H1 (cell line): ENCODE data around the gene IMPDH1. TPM values are rescaled to one million over a fixed set of nuclear protein-coding genes. Genes with fewer than 3 reads are reported as not detected.

Experiments
- CTCF ChIA-PET: fragments of 300-600 bp; sonication (Branson Sonifier 250); formaldehyde crosslinking; loops from one replicate; lab custom pipeline; 2021; ENCODE audit not compliant: partially characterized antibody; lab: Charles Lee
- POLR2A ChIA-PET: fragments of 300-600 bp; sonication (Branson Sonifier 250); formaldehyde crosslinking; loops from one replicate; lab custom pipeline; 2021; ENCODE audit warnings: inconsistent platforms; ENCODE audit not compliant: partially characterized antibody; lab: Charles Lee
- DNase-seq, 2 experiments: peaks; one replicate each; pipeline versions ENCODE4 v3.0.0 to v3.0.0-alpha.2; 2010 to 2022; ENCODE audit warnings: low spot score in 2 of 2, low read depth in 1 of 2, mixed read lengths in 1 of 2
- FAIRE-seq: peaks from 2 replicates; lab custom pipeline; 2011; peaks lifted over from hg19 to GRCh38; lab: Jason Lieb, UNC
- H2AFZ ChIP-seq: 2 replicates; pipeline ENCODE4 v1.8.1; 2012; ENCODE audit warnings: low read length, inconsistent platforms
- H2AK5ac ChIP-seq: 2 replicates; pipeline ENCODE4 v1.6.1; 2013; ENCODE audit warnings: low read depth, low read length
- H2BK120ac ChIP-seq: replicated peaks from 2 replicates; pipeline ENCODE3; 2013; ENCODE audit warnings: low read depth, low read length, inconsistent platforms
- H2BK12ac ChIP-seq: 2 replicates; pipeline ENCODE4 v1.6.1; 2013; ENCODE audit warnings: low read depth, low read length
- H2BK15ac ChIP-seq: 2 replicates; pipeline ENCODE4 v1.6.1; 2013; ENCODE audit warnings: low read length
- H2BK20ac ChIP-seq: 2 replicates; pipeline ENCODE4 v1.6.1; 2013; ENCODE audit warnings: low read length
- H2BK5ac ChIP-seq: 2 replicates; pipeline ENCODE4 v1.6.1; 2013; ENCODE audit warnings: low read depth, low read length
- H3K14ac ChIP-seq: 2 replicates; pipeline ENCODE4 v1.6.1; 2013; ENCODE audit warnings: inconsistent platforms; ENCODE audit not compliant: insufficient read length
- H3K18ac ChIP-seq: 2 replicates; pipeline ENCODE4 v1.6.1; 2013; ENCODE audit warnings: low read length; ENCODE audit errors: extremely low read depth
- H3K23ac ChIP-seq: 2 replicates; pipeline ENCODE4 v1.6.1; 2013; ENCODE audit warnings: inconsistent platforms; ENCODE audit not compliant: insufficient read length
- H3K23me2 ChIP-seq: 2 replicates; pipeline ENCODE4 v1.6.1; 2013; ENCODE audit warnings: low read depth, low read length
- H3K27ac ChIP-seq: 2 replicates; pipeline ENCODE4 v1.6.1; 2011; ENCODE audit warnings: low read depth, low read length, inconsistent platforms
- H3K27me3 ChIP-seq, 4 experiments: replicated peaks in 1 of 4; 1 replicate in 1 of 4; 2 replicates in 3 of 4; pipeline versions ENCODE4 v1.6.1 to v1.8.1; 2011 to 2013; ENCODE audit warnings: low read length in 3 of 4, mild to moderate bottlenecking in 3 of 4, inconsistent platforms in 2 of 4, mixed read lengths in 2 of 4, moderate library complexity in 1 of 4; ENCODE audit not compliant: control insufficient read depth in 3 of 4, insufficient read depth in 3 of 4; ENCODE audit errors: extremely low read depth in 1 of 4
- H3K36me3 ChIP-seq, 4 experiments: 2 replicates each; pipeline versions ENCODE4 v1.6.1 to v1.8.1; 2011 to 2013; ENCODE audit warnings: mild to moderate bottlenecking in 4 of 4, low read length in 3 of 4, moderate library complexity in 2 of 4, control low read depth in 1 of 4, inconsistent platforms in 1 of 4; ENCODE audit not compliant: insufficient read depth in 4 of 4, control insufficient read depth in 2 of 4
- H3K4ac ChIP-seq: replicated peaks from 2 replicates; pipeline ENCODE3; 2013; ENCODE audit warnings: low read length, low read depth, mixed read lengths, inconsistent platforms; ENCODE audit not compliant: insufficient read length
- H3K4me1 ChIP-seq, 4 experiments: replicated peaks in 1 of 4; 1 replicate in 1 of 4; 2 replicates in 3 of 4; pipeline versions ENCODE4 v1.6.1 to v1.8.1; 2011 to 2013; ENCODE audit warnings: low read length in 3 of 4, inconsistent platforms in 2 of 4, mixed read lengths in 1 of 4; ENCODE audit not compliant: insufficient read depth in 4 of 4, control insufficient read depth in 3 of 4
- H3K4me2 ChIP-seq, 2 experiments: 2 replicates each; pipeline versions ENCODE4 v1.6.1 to v1.8.1; 2011 to 2013; ENCODE audit warnings: low read depth in 2 of 2, low read length in 2 of 2, control low read depth in 1 of 2, inconsistent platforms in 1 of 2, mild to moderate bottlenecking in 1 of 2; ENCODE audit not compliant: insufficient read depth in 1 of 2
- H3K4me3 ChIP-seq, 4 experiments: fragments of 200-600, 300-600 bp in 1 of 4; sonication (generic), shearing (Covaris generic), sonication (Bioruptor Twin) in 1 of 4; 2 replicates each; pipeline versions ENCODE4 v1.5.1 to v1.8.1; 2011 to 2016; ENCODE audit warnings: low read length in 4 of 4, low read depth in 3 of 4, control low read depth in 2 of 4, inconsistent platforms in 2 of 4, mild to moderate bottlenecking in 2 of 4, mixed read lengths in 1 of 4, moderate library complexity in 1 of 4; ENCODE audit not compliant: insufficient read depth in 2 of 4; ENCODE audit errors: extremely low read depth in 1 of 4
- H3K56ac ChIP-seq: replicated peaks from 2 replicates; pipeline ENCODE3; 2013; ENCODE audit warnings: low read depth, mild to moderate bottlenecking, mixed read lengths, low read length, inconsistent platforms; ENCODE audit not compliant: insufficient read length
- H3K79me1 ChIP-seq: 2 replicates; pipeline ENCODE4 v1.6.1; 2013; ENCODE audit warnings: low read depth, low read length, control low read depth
- H3K79me2 ChIP-seq, 2 experiments: 2 replicates each; pipeline versions ENCODE4 v1.6.1 to v1.8.1; 2012 to 2013; ENCODE audit warnings: low read length in 2 of 2, mild to moderate bottlenecking in 2 of 2, inconsistent platforms in 1 of 2; ENCODE audit not compliant: insufficient read depth in 2 of 2, control insufficient read depth in 1 of 2
- H3K9ac ChIP-seq, 4 experiments: replicated peaks in 1 of 4; 1 replicate in 1 of 4; 2 replicates in 3 of 4; pipeline versions ENCODE4 v1.6.1 to v1.8.1; 2011 to 2013; ENCODE audit warnings: low read depth in 3 of 4, low read length in 3 of 4, control low read depth in 2 of 4, mild to moderate bottlenecking in 2 of 4, moderate library complexity in 2 of 4, inconsistent platforms in 1 of 4; ENCODE audit errors: extremely low read depth in 1 of 4
- H3K9me3 ChIP-seq, 2 experiments: 2 replicates each; pipeline versions ENCODE4 v1.6.1 to v1.8.1; 2012 to 2013; ENCODE audit warnings: mild to moderate bottlenecking in 2 of 2, moderate library complexity in 2 of 2, control low read depth in 1 of 2, inconsistent platforms in 1 of 2, low read depth in 1 of 2, low read length in 1 of 2, mixed read lengths in 1 of 2; ENCODE audit not compliant: insufficient read depth in 2 of 2
- H4K20me1 ChIP-seq, 2 experiments: replicated peaks in 1 of 2; 2 replicates each; pipeline versions ENCODE3 to v1.8.1; 2011 to 2013; ENCODE audit warnings: inconsistent platforms in 2 of 2, low read length in 2 of 2, mild to moderate bottlenecking in 1 of 2; ENCODE audit not compliant: insufficient read depth in 2 of 2, control insufficient read depth in 1 of 2
- H4K5ac ChIP-seq: 2 replicates; pipeline ENCODE4 v1.6.1; 2013; ENCODE audit warnings: low read length, low read depth, mixed read lengths, inconsistent platforms; ENCODE audit not compliant: insufficient read length
- H4K8ac ChIP-seq: 2 replicates; pipeline ENCODE4 v1.8.0; 2013; ENCODE audit warnings: mild to moderate bottlenecking, moderate library complexity, low read length, inconsistent platforms; ENCODE audit not compliant: insufficient read depth; ENCODE audit errors: extremely low read depth
- H4K91ac ChIP-seq: replicated peaks from 2 replicates; pipeline ENCODE3; 2013; ENCODE audit warnings: low read length, mixed read lengths, inconsistent platforms; ENCODE audit not compliant: insufficient read length
- ASH2L ChIP-seq: fragments of 200-600, 300-600 bp; sonication (generic); IDR thresholded peaks from one replicate; pipeline ENCODE4 v1.7.1; 2017; ENCODE audit warnings: low read length
- NRF1 ChIP-seq: IDR thresholded peaks from 2 replicates; pipeline ENCODE4 v1.6.1; 2011; ENCODE audit warnings: mild to moderate bottlenecking, low read depth, low read length, improper control_type of control experiment
- WGBS, 2 experiments: shearing (Covaris generic) in 1 of 2; methylation state at CpG; one replicate each; pipeline versions ENCODE4 v1.1.6 to v1.1.7; 2013 to 2015; ENCODE audit warnings: low lambda C conversion rate in 2 of 2, mixed read lengths in 2 of 2, inconsistent platforms in 1 of 2, low coverage in 1 of 2, missing lambda C conversion rate in 1 of 2; ENCODE audit not compliant: insufficient replicate concordance in 2 of 2, insufficient coverage in 1 of 2, insufficient read length in 1 of 2; ENCODE audit errors: extremely low coverage in 1 of 2, missing lambda C conversion rate in 1 of 2; 5-methylcytosine and 5-hydroxymethylcytosine counted together
- polyA plus RNA-seq, 7 experiments: library from polyadenylated mRNA; depleted of rRNA in 3 of 7; stranded (reverse) in 5 of 7; unstranded in 2 of 7; fragments of >200 nt in 5 of 7; fragments of 200-250 nt in 2 of 7; gene quantifications; 1 replicate in 5 of 7; 2 replicates in 1 of 7; 4 replicates in 1 of 7; pipeline versions ENCODE4 v1.2.1 to v1.2.3, GENCODE V29; 2011 to 2013; ENCODE audit warnings: missing spikeins in 2 of 7, mixed read lengths in 2 of 7
- total RNA-seq: library from RNA; stranded (reverse); fragmentation: NEBNext Ultra II Directional; extraction: Animal tissue kit (Norgen Biotek cat#: 25700); gene quantifications from 2 replicates; pipeline ENCODE4 v1.2.1, GENCODE V29; 2021

Gene IMPDH1
- total and polyA plus RNA-seq, 2 of the 8 experiments (the other 6 are each of a cell fraction or from before 2014, with no cell fraction given) = 45.8 TPM

GRCh38 chr7:128454808-128455542 lies 45.2 kb upstream of the IMPDH1 start:
- WGBS, 2 experiments = 55% methylated on average over 24 of the region's 25 CpGs; no CpG with 5 or more reads in 1 of the 2 experiments
- FAIRE-seq = no peak
- no peak overlapping the region for H3K27ac ChIP-seq

More at GRCh38 chr7:128454808-128455542, 45.2 kb upstream of the IMPDH1 start:
- Histone ChIP-seq H2BK12ac (no peak overlapping the region), H3K23me2 (peaks cover 9% of the 10 kb centered on the region; the same call in 1 of the 2 replicates), H4K5ac (peak overlapping the region; percentile 20), H3K36me3 (peaks cover 3 to 15% (median 7%) of the 10 kb centered on the region in 4 experiments; a peak in 6 of 8 replicates), H3K9ac (peak overlapping the region in 2 of 4 experiments; percentile 97 to 99; a peak in 2 of 7 replicates), H2AFZ (peak overlapping the region; percentile 81), H2AK5ac (no peak overlapping the region), H3K79me1 (peaks cover 9% of the 10 kb centered on the region), H3K4me3 (peak overlapping the region; percentile 96 to 100 (median 100)), H3K9me3 (no peaks in the 10 kb centered on the region), H3K4me1 (peaks cover 9 to 20% (median 14%) of the 10 kb centered on the region in 4 experiments), H3K79me2 (peaks cover 0 to 39% of the 10 kb centered on the region in 2 experiments; a peak in 3 of 4 replicates), H2BK5ac (no peak overlapping the region), H3K56ac (no peak overlapping the region), H3K18ac (peak overlapping the region; percentile 84; the same call in 1 of the 2 replicates), H3K4me2 (peak overlapping the region; percentile 73 to 97), H3K4ac (no peak overlapping the region), H3K14ac (no peak overlapping the region), H4K91ac (no peak overlapping the region), H2BK120ac (no peak overlapping the region), H3K23ac (no peak overlapping the region), H4K20me1 (peaks cover 4 to 6% of the 10 kb centered on the region in 2 experiments), H3K27me3 (no peaks in the 10 kb centered on the region; a peak in 2 of 7 replicates), H2BK20ac (no peak overlapping the region), H2BK15ac (no peak overlapping the region), H4K8ac (no peak overlapping the region)
- CTCF ChIA-PET = interaction anchor here (0.9 to 5.4 kb wide), 7 partner anchors 15 to 47 kb away, joined by 3 to 67 read pairs (median 5); no protein-coding TSS in a partner anchor
- no peak for DNase-seq
- TF ChIP-seq ASH2L (peak; percentile 1), NRF1 (no peak)
- POLR2A ChIA-PET = interaction anchor here (0.6 to 2.3 kb wide), 16 partner anchors 10 to 341 kb away, joined by 3 to 18 read pairs (median 3); partner anchors contain the start of gene RBM28
